Measurements from ENCODE around the gene SET.

- TF ChIP-seq POLR2A (IDR thresholded peaks at IDR 0.05): no peak
- TF ChIP-seq CTCF (IDR thresholded peaks at IDR 0.05): no peak
- TF ChIP-seq EP300 (IDR thresholded peaks at IDR 0.05): no peak
Measured at GRCh38 chr9:128713411-128713780, 24.4 kb downstream of the SET start.

Measured in tibial nerve (tissue), 4 donors.